Measurements from ENCODE around the gene PGAP3.

Gene PGAP3

GRCh38 chr17:39628655-39629493 is 59.0 kb downstream of the PGAP3 start:
- DNase-seq (ENCODE audit: low read depth), result no peak
- TF ChIP-seq POLR2A (IDR thresholded peaks at IDR 0.05; ENCODE audit: extremely low read depth, insufficient read length), result no peak
- TF ChIP-seq, protein P1, sequence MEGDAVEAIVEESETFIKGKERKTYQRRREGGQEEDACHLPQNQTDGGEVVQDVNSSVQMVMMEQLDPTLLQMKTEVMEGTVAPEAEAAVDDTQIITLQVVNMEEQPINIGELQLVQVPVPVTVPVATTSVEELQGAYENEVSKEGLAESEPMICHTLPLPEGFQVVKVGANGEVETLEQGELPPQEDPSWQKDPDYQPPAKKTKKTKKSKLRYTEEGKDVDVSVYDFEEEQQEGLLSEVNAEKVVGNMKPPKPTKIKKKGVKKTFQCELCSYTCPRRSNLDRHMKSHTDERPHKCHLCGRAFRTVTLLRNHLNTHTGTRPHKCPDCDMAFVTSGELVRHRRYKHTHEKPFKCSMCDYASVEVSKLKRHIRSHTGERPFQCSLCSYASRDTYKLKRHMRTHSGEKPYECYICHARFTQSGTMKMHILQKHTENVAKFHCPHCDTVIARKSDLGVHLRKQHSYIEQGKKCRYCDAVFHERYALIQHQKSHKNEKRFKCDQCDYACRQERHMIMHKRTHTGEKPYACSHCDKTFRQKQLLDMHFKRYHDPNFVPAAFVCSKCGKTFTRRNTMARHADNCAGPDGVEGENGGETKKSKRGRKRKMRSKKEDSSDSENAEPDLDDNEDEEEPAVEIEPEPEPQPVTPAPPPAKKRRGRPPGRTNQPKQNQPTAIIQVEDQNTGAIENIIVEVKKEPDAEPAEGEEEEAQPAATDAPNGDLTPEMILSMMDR (IDR thresholded peaks at IDR 0.05; ENCODE audit: low read depth, low read length), result no peak
- no peak for TF ChIP-seq MYC (IDR thresholded peaks at IDR 0.05; ENCODE audit: low read depth, low read length)
- TF ChIP-seq, protein P2, sequence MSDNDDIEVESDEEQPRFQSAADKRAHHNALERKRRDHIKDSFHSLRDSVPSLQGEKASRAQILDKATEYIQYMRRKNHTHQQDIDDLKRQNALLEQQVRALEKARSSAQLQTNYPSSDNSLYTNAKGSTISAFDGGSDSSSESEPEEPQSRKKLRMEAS (IDR thresholded peaks at IDR 0.05; ENCODE audit: low read depth, low read length), result no peak
- no peak overlapping the region for H3K4me3 ChIP-seq (ENCODE audit: low read depth, low read length)

GRCh38 chr17:39627712-39628516 is 59.9 kb downstream of the PGAP3 start:
- H3K4me3 ChIP-seq (ENCODE audit: low read depth, low read length), result no peak overlapping the region
- TF ChIP-seq, protein P2 (IDR thresholded peaks at IDR 0.05; ENCODE audit: low read depth, low read length), result no peak
- TF ChIP-seq POLR2A (IDR thresholded peaks at IDR 0.05; ENCODE audit: extremely low read depth, insufficient read length) (no peak), MYC (IDR thresholded peaks at IDR 0.05; ENCODE audit: low read depth, low read length) (no peak)
- TF ChIP-seq, protein P1 (IDR thresholded peaks at IDR 0.05; ENCODE audit: low read depth, low read length), result no peak
- DNase-seq (ENCODE audit: low read depth), result no peak

GRCh38 chr17:39627047-39627711 is 60.7 kb downstream of the PGAP3 start:
- H3K4me3 ChIP-seq (ENCODE audit: low read depth, low read length), result no peak overlapping the region
- TF ChIP-seq, protein P2 (IDR thresholded peaks at IDR 0.05; ENCODE audit: low read depth, low read length), result no peak
- TF ChIP-seq, protein P1 (IDR thresholded peaks at IDR 0.05; ENCODE audit: low read depth, low read length), result no peak
- TF ChIP-seq MYC (IDR thresholded peaks at IDR 0.05; ENCODE audit: low read depth, low read length) (no peak), POLR2A (IDR thresholded peaks at IDR 0.05; ENCODE audit: extremely low read depth, insufficient read length) (no peak)

DNA sequence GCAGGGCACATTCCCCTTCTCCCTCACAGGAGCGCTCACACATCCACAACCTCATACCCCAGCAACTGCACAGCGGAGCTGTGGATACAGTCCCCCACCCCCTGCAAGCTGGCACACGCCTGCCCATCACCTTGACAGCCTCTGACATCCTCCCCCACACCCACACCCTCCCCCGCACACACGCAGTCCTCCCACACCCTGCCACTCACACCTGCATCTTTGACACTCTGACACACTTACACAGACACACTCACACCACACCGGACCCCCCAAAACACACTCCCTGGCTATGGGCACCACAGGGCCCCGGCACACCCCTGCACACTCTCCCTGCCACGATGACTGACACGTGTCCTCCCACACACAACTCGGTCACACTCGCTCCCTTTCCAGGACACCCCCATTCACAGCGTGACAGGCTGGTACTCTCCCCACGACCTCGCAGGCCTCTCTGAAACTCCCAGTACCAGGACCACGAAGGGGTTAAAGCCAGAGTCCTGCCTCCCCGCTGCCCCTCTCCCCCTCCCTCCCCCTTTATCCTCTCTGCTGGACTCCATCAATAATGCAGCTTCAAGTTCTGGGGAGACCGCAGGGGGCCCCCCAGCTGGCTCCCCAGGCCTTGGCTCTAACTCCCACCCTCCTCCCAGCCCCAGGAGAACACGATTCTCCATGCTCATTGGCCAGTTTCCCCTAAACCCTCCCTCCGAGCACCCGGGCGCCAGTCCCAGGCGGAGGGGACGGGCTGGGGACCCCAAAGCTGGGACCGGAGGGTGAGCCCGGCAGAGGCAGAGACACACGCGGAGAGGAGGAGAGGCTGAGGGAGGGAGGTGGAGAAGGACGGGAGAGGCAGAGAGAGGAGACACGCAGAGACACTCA is 61.4 kb downstream of the PGAP3 start, which contains the start of gene PPP1R1B:
Gene PPP1R1B (plus strand): TSS at position 782 of the 876 bp plus-strand sequence. CDS start 441 bp downstream, outside the sequence.
- DNase-seq (ENCODE audit: low read depth), result no peak
- no peak for TF ChIP-seq MYC (IDR thresholded peaks at IDR 0.05; ENCODE audit: low read depth, low read length)
- TF ChIP-seq POLR2A (IDR thresholded peaks at IDR 0.05; ENCODE audit: extremely low read depth, insufficient read length), result no peak
- TF ChIP-seq, protein P1 (IDR thresholded peaks at IDR 0.05; ENCODE audit: low read depth, low read length), result no peak
- TF ChIP-seq, protein P2 (IDR thresholded peaks at IDR 0.05; ENCODE audit: low read depth, low read length), result no peak
- no peak within 1 kb of the TSS for H3K4me3 ChIP-seq (ENCODE audit: low read depth, low read length)

More at GRCh38 chr17:39627047-39627711, 60.7 kb downstream of the PGAP3 start:
- DNase-seq (ENCODE audit: low read depth), result no peak
